GM04503 (cell line): Measurements from ENCODE around the gene COX6A1.
A peak's percentile ranks its signal among the peaks of the same experiment; 100 is the strongest.

ENCODE experiments used
- DNase-seq: peaks from one replicate; pipeline ENCODE4 v3.0.0-alpha.2; 2012; ENCODE audit warnings: low read depth

COX6A1 gene

DNA sequence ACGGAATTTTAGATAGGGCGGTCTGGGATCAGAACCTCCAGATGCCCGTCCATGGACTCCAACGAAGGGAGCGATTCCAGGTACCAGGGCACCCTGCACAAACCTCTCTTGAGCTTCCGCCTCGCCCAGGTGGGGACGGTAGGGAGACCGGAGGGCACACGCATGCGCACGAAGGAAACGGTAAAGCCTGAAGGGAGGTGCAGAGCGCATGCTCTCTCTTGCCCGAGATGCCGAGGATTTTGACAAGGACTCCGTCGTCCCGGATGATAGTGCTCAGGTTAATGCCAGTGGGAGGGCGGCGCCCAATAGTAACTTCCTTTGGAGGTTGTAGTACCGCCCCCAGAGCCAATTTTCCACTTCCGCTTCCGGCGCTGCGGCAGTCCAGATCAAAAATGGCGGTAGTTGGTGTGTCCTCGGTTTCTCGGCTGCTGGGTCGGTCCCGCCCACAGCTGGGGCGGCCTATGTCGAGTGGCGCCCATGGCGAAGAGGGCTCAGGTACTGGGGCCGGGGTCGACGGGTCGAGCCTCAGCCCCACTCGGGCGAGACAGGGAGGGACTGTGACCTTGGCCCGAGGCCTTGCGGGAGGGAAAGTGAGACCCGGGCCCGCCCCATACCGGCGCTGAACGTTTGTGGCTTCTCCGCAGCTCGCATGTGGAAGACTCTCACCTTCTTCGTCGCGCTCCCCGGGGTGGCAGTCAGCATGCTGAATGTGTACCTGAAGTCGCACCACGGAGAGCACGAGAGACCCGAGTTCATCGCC, at the start of gene COX6A1:
TSS of gene COX6A1 (plus strand) at position 379 of the 760 bp plus-strand sequence. CDS start at position 393, 14 bp downstream.
- DNase-seq, result peak; percentile 88

DNA sequence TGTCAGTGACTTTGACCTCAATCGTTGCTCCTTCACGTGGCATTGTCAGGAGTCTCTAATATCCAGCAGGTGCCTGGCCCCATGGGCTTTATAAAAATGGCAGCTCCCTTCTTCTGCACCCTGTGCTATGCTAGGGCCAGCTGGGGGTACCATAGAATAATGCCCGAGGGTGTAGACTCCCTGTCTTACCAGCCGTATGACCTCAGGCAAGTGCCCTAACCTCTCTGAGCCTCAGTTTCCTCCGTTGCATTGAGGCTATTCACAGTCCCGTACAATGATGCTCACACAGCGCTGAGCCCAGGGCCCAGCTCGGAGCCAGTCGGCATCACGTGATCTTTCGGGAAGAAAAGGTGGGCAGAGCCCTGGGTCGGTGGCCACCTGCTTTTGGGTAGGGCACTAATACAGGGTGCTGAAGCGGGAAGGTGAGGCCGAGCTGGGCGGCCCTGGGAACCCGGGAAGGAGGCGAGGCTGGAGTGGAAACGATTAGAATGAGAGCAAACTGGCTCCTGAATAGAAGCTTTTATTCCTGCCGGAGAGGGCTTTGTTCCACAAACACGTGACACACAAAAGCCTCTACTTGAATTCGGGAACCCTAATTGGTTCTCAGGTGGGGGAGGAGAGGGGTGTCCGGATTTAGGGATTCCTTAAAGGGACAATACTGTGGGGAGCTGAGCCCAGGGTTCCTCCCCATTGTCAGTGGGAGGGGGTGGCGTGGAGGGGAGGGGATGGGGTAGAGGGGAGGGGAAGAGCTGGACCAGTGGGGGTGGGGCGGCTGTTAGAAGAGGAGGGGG, 49.0 kb upstream of the COX6A1 start:
- no peak for DNase-seq

DNA sequence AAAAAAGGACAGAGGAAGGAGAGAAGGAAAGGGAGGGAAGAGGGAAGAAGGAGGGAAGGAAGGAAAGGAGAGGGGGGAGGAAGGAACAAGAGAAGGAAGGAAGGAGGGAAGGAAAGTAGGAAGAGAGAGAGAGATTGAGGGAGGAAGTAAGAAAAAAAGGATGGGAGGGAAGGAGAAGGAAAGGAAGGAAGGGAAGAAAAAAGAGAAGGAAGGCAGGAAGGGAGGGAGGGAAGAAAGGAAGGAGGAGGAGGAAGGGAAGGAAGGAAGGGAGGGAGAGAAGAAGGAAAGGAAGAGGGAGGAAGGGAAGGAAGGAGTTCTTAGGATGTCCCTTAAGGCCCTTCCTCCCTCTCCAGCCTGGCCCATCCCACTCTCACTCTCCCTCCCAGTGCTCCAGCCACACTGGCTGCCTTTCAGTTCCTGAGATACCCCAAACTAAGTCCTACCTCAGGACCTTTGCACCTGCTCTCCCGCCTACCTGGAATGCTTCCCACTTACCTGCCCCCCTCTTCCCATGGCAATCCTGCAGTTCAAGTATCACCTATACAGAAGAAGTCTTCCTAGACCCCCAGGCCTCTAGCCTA, 47.3 kb upstream of the COX6A1 start:
- DNase-seq, result no peak

DNA sequence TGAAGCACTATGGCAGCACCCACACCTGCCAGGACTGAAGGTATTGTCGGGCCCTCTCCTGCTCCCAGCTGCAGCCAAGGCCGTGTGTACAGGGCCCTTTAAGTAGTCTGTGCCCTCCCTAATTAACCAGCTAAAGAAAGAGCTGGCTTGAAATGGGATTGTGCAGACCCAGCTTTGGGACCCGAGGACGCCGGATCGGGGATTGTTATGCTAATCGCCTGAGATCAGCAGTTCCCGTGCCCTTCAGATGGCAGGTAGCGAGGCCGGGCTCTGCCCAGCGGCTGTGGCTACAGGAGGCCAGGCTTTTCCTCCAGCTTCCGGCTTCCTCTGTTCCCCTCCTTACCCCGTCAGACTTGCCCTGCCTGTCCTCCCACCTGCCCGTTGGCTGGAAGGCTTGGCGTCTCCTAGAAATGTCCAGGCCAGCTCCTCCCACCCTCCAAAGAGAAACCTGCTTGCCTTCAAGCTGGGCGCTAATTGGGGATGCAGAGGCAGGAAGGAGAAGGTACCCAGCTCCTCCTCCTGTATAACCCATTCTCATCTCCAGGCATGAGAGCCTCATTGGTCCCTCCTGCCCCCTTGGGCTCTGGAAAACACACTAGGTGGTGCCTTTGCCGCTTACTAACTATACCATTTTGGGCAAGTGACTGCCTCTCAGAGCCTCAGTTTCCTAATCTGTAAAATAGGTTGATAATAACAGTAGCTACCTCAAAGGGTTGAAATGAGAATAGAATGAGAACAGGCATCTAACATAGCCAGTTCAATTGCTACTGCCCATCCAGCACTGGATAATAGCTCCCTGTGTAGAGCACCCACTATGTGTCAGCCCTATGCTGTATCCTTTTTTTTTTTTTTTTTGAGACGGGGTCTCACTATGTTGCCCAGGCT, 43.2 kb upstream of the COX6A1 start:
- DNase-seq, result no peak

DNA sequence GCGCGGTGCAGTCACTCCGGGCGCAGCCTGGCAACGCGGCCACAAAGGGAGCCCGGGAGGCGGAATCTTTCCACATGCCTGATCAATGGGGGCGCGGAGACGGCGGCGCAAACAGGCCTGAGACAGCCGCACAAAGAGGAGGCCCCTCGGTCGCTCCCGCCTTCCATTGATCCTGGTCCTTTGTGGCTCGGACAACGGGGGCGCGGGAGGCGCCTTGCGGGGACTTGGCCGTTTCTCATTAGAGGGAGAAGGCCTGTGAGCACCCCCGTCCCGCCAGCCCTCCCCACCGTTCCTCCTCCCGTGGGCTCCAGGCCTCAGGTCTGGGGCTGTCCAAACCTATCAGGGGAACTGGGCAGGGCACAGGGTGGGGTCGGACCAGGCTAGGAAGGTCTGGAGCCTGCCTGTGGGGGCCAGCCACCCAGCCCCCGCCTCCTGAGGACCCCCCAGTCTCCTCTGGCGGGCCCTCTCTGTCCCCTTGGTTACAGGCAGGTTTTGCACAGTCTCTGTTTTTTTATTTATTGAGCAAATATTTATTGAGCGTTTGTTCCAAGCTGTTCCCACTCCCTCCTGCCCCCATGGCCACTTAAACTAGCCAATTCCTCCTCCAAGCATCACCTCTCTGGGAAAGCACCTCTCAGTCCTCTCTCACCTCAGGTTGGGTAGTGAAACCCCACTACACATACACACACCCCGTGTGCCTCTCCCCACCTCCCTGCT, 39.9 kb upstream of the COX6A1 start:
- DNase-seq, result no peak

DNA sequence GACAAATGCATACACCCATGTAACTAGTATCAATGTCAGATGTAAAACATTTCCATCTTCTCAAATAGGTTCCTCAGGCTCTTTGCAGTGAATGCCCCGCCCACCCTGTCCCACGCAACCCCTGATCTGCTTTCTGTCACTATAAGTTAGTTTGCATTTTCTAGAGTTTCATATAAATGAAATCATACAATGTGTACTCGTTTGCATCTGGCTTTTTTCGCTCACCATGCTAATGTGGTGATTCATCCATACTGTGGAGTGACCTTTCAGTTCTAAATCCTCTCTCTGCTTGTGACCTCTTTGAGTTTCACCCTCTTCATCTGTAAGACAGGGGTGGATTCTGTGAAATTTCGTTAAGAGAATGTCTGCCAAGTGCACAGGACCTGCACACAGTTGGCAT, 38.4 kb upstream of the COX6A1 start:
- DNase-seq, result no peak

DNA sequence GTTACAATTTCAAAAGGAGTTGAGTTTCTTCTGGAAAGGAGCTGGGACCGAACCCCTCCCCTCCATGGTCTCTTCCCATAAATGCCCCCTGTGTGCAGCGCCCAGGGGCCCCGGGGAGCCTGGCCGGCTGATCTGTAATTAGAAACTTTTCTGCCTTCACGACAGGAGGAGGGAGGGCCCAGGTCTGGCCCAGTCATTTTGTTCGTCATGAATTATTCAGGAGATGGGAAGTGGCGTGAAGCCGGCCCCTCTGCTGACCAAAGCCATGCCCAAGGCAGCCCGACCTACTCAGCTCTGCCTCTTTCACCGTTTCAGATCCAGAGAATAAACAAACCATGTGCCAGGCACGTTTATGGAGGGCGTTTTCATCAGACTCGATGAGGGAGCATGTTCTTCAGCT, 35.7 kb upstream of the COX6A1 start:
- no peak for DNase-seq

DNA sequence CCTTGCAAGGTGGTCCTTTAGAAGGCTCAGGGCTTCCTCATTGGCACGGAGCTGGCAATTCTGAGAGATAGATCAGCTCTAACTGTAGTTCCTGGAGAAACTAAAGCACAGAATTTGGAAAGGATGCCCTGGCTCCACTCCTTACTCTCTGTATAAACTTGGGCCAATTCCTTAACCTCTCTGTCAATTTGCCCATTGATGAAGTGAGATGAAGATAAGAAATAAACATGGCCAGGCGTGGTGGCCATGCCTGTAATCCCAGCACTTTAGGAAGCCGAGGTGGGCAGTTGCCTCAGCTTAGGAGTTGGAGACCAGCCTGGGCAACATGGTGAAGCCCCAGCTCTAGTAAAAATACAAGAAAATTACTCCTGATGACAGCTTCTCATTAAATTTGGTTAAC, 34.0 kb upstream of the COX6A1 start:
- no peak for DNase-seq

DNA sequence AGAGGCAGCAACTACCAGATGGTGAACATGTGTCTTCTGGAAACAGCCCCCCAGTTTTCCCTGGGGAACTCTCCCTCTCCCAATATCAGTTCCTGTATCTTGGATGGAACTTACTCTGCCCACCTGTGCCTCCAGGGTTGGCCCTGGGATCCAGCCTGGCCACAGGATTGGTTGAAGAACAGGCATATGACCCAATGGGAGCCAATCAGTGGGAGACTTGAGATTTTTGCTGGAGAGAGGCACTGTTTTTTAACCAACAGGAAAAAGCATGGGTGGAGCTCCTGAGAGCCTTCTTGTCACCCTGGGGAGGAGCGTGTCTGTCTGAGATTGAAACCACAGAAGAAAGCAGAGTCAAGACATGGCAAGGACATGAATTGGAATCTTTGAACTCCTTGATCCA, 33.6 kb upstream of the COX6A1 start:
- DNase-seq, result no peak

DNA sequence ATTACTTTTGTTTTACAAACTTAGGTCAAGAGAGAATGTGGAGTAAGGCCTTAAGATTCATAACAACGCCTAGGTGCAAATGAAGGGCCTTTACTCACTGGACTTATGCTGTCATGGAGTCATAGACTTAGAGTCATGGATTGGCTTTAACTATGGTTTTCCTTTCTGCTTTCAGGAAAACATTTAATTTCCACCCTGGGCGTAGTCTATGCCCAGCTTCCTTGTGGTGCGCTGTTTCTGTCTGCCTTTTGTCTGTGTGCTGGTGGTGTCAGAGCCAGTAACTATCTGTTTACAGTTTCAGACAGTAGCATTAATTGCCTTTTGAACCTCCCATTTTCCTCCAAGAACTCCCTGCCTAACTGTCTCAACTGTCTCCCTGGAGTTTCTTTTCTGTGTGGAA, 31.8 kb upstream of the COX6A1 start:
- no peak for DNase-seq

DNA sequence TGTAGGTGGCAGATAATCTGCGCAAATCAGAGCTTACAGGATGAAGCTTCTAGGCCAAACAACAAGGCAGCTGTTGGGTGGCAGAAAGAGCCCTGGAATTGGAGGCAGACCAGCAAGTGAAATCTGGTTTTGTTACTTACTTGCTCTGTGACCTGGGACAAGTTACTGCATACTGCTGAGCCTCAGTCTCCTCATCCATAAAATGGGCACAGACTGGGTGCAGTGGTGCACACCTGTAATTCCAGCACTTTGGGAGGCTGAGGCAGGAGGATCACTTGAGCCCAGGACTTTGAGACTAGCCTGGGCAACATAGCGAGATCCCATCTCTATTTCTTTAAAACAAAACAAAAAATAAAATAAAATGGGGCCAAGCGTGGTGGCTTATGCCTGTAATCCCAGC, 31.4 kb upstream of the COX6A1 start:
- DNase-seq, result no peak

DNA sequence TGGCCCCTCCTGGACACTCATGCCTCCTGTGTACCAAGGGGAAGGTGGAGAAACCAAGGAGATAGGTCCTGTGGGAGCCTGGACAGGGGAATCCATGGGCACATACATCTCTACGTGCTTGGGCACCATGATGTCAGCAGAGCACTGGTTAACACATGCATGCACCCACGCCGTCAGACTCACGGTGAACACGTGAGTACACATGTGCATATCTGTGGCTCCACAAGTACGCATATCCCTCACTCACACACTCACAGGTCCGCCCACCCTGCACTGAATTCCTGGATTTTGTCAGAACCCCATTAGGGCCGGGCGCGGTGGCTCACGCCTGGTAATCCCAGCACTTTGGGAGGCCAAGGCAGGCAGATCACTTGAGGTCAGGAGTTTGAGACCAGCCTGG, 29.1 kb upstream of the COX6A1 start:
- DNase-seq, result no peak

DNA sequence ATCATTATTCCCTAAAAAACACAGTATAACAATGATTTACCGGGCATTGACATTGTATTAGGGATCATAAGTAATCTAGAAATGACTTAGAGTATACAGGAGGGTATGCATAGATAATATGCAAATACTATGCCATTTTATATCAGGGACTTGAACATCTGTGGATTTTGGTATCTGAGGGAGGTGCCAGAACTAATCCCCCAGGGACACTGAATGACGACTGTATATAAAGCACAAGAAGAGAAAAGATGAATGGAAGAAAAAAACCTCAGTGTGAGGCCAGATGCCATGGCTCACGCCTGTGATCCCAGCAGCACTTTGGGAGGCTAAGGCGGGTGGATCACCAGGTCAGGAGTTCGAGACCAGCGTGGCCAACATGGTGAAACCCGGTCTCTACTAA, 25.5 kb upstream of the COX6A1 start:
- DNase-seq, result no peak

DNA sequence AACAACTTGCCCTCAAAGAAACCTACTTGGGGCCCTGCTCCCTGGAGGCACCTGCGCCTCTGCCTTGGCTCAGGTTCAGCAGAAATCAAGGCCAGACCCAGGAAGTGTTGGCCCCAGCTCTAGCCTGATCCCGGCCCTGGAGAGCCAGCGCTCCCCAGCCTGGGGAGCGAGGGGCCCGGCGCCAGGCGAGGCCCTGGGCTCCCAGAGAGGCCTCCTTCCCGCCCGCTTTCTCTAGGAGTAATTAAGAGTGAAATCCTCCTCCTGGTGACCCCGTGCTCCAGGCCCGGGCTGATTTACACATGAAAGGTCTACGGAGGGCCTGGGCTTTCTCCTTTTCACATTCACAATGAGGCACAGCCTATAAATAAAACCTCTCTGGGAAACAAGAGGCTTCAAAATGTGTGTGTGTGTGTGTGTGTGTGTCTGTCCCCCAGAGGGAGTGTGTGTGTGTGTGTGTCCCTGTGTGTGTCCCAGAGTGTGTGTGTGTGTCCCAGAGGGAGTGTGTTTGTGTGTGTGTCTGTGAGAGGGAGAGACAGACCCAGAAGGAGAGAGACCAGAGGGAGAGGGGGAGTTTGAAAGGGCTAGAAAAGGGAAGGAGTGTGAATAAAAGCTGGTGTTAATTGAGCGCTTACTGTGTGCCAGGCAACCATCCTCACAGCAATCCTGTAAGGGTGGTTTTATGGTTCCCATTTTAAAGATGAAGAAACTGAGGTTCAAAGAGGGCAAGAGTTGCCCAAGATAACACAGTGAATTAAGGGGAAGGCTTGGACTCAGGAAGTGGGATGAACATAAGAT, 23.8 kb upstream of the COX6A1 start:
- no peak for DNase-seq

DNA sequence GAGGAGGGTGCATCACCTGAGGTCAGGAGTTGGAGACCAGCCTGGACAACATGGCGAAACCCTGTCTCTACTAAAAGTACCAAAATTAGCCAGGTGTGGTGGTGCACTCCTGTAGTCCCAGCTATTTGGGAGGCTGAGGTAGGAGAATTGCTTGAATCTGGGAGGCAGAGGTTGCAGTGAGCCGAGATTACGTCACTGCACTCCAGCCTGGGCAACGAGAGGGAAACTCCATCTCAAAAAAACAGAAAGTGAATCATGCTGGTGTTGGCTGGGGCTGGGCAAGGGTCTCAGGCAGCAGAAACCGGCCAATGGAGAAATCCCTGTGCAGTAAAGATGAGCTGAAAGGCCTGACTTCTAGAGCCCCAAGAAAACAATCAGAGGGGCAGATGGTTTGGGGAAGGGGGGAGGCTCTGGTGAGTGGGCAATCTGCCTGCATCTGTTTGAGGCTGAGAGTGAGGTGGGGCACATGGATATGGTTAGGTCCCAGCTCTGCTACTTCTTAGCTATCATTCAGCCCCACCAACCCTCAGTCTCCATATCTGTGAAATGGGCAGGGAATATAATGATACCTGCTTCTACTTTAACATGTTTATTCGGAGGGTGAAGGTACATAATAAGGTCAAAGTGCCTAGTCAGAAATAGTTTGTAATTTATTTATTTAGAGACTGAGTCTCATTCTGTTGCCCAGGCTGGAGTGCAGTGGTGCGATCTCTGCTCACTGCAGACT, 21.3 kb upstream of the COX6A1 start:
- DNase-seq, result no peak

DNA sequence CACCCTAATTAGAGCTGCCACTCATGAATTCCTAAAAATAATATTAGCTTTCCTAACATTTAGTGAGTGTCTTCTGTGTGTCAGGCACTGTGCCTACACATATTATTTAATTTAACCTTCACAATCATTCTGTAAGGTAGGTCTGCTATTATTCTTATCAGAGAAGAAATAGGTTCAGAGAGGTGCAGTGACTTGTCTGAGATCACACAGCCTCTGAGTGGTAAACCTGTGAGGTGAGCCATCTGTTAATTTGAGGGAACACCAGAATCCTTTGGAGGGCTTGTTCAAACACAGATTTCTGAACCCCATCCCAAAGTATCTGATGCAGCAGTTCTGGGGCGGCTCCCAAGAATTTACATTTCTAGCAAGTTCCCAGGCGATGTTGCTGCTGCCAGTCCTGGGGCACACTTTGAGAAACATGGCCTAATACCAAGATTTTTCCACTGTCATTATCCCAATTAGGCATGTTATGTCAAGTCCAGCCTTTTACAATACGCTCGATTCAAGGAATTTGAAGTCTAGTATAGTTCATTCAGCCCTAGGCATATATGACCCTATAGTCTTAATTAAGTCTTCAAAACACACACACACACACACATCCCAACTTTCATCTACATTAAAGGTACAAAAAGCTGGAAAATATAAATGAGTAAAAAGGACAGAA, 19.9 kb upstream of the COX6A1 start:
- no peak for DNase-seq

DNA sequence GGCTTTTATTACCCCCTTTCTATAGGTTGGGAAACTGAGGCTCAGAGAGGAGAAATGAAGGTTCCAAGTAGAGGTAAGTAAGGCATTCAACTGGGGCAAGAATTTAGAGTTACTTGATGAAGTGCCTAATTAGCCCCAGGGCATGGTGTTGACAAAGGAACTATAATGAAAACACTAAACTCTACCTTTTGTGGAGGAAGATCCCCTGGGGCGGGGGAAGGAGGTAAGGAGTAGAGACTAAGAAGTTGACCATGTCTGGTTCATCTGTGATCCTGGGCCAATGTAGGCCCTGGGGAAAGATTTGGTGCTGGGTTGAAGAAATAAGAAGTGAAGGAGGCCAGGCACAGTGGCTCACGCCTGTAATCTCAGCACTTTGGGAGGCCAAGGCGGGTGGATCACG, 16.2 kb upstream of the COX6A1 start:
- no peak for DNase-seq

DNA sequence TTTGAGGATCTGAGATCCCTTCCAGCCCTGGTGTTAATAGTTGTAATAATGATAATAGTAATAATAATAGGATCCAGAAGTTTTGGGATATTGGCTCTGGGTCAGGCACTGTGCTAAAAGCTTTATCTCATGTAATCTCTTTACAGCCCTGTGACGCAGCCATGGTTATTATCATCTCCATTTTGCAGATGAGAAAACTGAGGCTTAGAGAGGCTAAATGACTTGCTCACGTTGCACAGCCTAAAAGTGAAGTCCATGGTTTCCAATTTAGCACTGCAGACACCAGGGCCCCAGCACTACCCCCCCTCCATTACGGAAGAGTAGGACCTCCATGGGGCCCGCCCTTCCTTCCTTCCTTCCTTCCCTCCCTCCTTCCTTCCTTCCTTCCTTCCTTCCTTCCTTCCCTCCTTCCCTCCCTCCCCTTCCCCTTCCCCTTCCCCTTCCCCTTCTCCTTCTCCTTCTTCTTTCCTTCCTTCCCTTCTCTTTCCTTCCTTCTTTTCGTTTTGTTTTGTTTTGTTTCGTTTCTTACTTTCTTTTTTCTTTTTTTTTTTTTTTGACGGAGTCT, 14.9 kb upstream of the COX6A1 start:
- no peak for DNase-seq

DNA sequence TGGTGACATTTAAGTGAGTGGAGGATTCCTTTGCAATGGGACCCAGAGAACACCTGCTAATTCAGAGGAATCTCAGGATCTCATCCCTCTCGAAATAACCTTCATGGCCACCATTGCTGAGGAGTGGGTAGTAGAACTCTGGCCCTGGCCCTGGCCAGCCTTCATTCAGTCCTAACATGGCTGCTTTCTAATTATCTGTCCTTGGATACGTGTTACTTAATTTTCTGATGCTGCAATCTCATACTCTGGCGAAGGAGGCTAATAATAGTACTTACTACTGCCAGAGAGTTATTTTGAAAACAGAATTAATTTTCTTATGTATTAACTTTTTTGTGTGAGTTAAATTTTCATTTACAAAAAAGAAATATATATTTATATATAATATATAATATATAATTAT, 12.1 kb upstream of the COX6A1 start:
- no peak for DNase-seq
